ENCODE measurements around the gene CRY1.

CRY1 gene

GRCh38 chr12:106975098-106975497 lies 118.3 kb downstream of the CRY1 start:
- H3K27ac ChIP-seq (ENCODE audit: low read length) = no peak overlapping the region

GRCh38 chr12:106974511-106974910 lies 118.8 kb downstream of the CRY1 start:
- no peak overlapping the region for H3K4me3 ChIP-seq (ENCODE audit: low read length)
- H3K4me1 ChIP-seq (ENCODE audit: control insufficient read depth, low read depth, low read length) = no peaks in the 10 kb centered on the region

More at GRCh38 chr12:106975098-106975497, 118.3 kb downstream of the CRY1 start:
- H3K4me3 ChIP-seq (ENCODE audit: low read length) = no peak overlapping the region
- H3K36me3 ChIP-seq (ENCODE audit: control insufficient read depth, low read depth, low read length) = peaks cover 6% of the 10 kb centered on the region
- H3K9ac ChIP-seq (ENCODE audit: low read length) = no peak overlapping the region
- no peaks in the 10 kb centered on the region for H3K4me1 ChIP-seq (ENCODE audit: control insufficient read depth, low read depth, low read length)
- H3K27me3 ChIP-seq (ENCODE audit: control insufficient read depth, insufficient read depth, low read length) = no peaks in the 10 kb centered on the region
- no peaks in the 10 kb centered on the region for H3K9me3 ChIP-seq (ENCODE audit: control insufficient read depth, low read depth, low read length)

GRCh38 chr12:106973545-106973944 lies 119.8 kb downstream of the CRY1 start:
- no peak overlapping the region for H3K27ac ChIP-seq (ENCODE audit: low read length)
- no peak overlapping the region for H3K9ac ChIP-seq (ENCODE audit: low read length)
- H3K4me1 ChIP-seq (ENCODE audit: control insufficient read depth, low read depth, low read length) = no peaks in the 10 kb centered on the region
- H3K9me3 ChIP-seq (ENCODE audit: control insufficient read depth, low read depth, low read length) = no peaks in the 10 kb centered on the region
- H3K27me3 ChIP-seq (ENCODE audit: control insufficient read depth, insufficient read depth, low read length) = no peaks in the 10 kb centered on the region
- peaks cover 6% of the 10 kb centered on the region for H3K36me3 ChIP-seq (ENCODE audit: control insufficient read depth, low read depth, low read length)
- no peak overlapping the region for H3K4me3 ChIP-seq (ENCODE audit: low read length)

More at GRCh38 chr12:106974511-106974910, 118.8 kb downstream of the CRY1 start:
- Histone ChIP-seq H3K36me3 (ENCODE audit: control insufficient read depth, low read depth, low read length) (peaks cover 6% of the 10 kb centered on the region), H3K9me3 (ENCODE audit: control insufficient read depth, low read depth, low read length) (no peaks in the 10 kb centered on the region), H3K27ac (ENCODE audit: low read length) (no peak overlapping the region), H3K27me3 (ENCODE audit: control insufficient read depth, insufficient read depth, low read length) (no peaks in the 10 kb centered on the region), H3K9ac (ENCODE audit: low read length) (no peak overlapping the region)

- Histone ChIP-seq H3K4me3 (ENCODE audit: low read length) (no peak overlapping the region), H3K27ac (ENCODE audit: low read length) (no peak overlapping the region), H3K9ac (ENCODE audit: low read length) (no peak overlapping the region), H3K4me1 (ENCODE audit: control insufficient read depth, low read depth, low read length) (no peaks in the 10 kb centered on the region), H3K27me3 (ENCODE audit: control insufficient read depth, insufficient read depth, low read length) (no peaks in the 10 kb centered on the region), H3K36me3 (ENCODE audit: control insufficient read depth, low read depth, low read length) (peaks cover 6% of the 10 kb centered on the region), H3K9me3 (ENCODE audit: control insufficient read depth, low read depth, low read length) (no peaks in the 10 kb centered on the region)
These were observed 122.3 kb downstream of the CRY1 start for GRCh38 chr12:106971065-106971464.

- Histone ChIP-seq H3K36me3 (ENCODE audit: control insufficient read depth, low read depth, low read length) (no peaks in the 10 kb centered on the region), H3K9ac (ENCODE audit: low read length) (no peak overlapping the region), H3K27me3 (ENCODE audit: control insufficient read depth, insufficient read depth, low read length) (no peaks in the 10 kb centered on the region), H3K4me3 (ENCODE audit: low read length) (no peak overlapping the region), H3K27ac (ENCODE audit: low read length) (no peak overlapping the region), H3K9me3 (ENCODE audit: control insufficient read depth, low read depth, low read length) (no peaks in the 10 kb centered on the region), H3K4me1 (ENCODE audit: control insufficient read depth, low read depth, low read length) (no peaks in the 10 kb centered on the region)
These were observed 128.8 kb downstream of the CRY1 start for GRCh38 chr12:106964526-106964925.

GRCh38 chr12:106962286-106962685 lies 131.1 kb downstream of the CRY1 start:
- no peak overlapping the region for H3K27ac ChIP-seq (ENCODE audit: low read length)
- no peak overlapping the region for H3K4me3 ChIP-seq (ENCODE audit: low read length)
- H3K27me3 ChIP-seq (ENCODE audit: control insufficient read depth, insufficient read depth, low read length) = peaks cover 3% of the 10 kb centered on the region
- no peaks in the 10 kb centered on the region for H3K9me3 ChIP-seq (ENCODE audit: control insufficient read depth, low read depth, low read length)
- no peaks in the 10 kb centered on the region for H3K4me1 ChIP-seq (ENCODE audit: control insufficient read depth, low read depth, low read length)
- no peak overlapping the region for H3K9ac ChIP-seq (ENCODE audit: low read length)
- H3K36me3 ChIP-seq (ENCODE audit: control insufficient read depth, low read depth, low read length) = no peaks in the 10 kb centered on the region

- Histone ChIP-seq H3K4me3 (ENCODE audit: low read length) (no peak overlapping the region), H3K9ac (ENCODE audit: low read length) (no peak overlapping the region), H3K36me3 (ENCODE audit: control insufficient read depth, low read depth, low read length) (no peaks in the 10 kb centered on the region), H3K4me1 (ENCODE audit: control insufficient read depth, low read depth, low read length) (no peaks in the 10 kb centered on the region), H3K27ac (ENCODE audit: low read length) (no peak overlapping the region), H3K27me3 (ENCODE audit: control insufficient read depth, insufficient read depth, low read length) (peaks cover 6% of the 10 kb centered on the region), H3K9me3 (ENCODE audit: control insufficient read depth, low read depth, low read length) (no peaks in the 10 kb centered on the region)
These were observed 132.9 kb downstream of the CRY1 start for GRCh38 chr12:106960443-106960842.

- no peak overlapping the region for H3K9ac ChIP-seq (ENCODE audit: low read length)
These were observed 135.8 kb downstream of the CRY1 start for GRCh38 chr12:106957583-106957982.

GRCh38 chr12:106956048-106956578 lies 137.2 kb downstream of the CRY1 start:
- no peak overlapping the region for H3K27ac ChIP-seq (ENCODE audit: low read length)
- peaks cover 26% of the 10 kb centered on the region for H3K27me3 ChIP-seq (ENCODE audit: control insufficient read depth, insufficient read depth, low read length)
- peak overlapping the region; percentile 83 for H3K4me3 ChIP-seq (ENCODE audit: low read length)
- H3K9me3 ChIP-seq (ENCODE audit: control insufficient read depth, low read depth, low read length) = no peaks in the 10 kb centered on the region
- H3K36me3 ChIP-seq (ENCODE audit: control insufficient read depth, low read depth, low read length) = no peaks in the 10 kb centered on the region
- H3K4me1 ChIP-seq (ENCODE audit: control insufficient read depth, low read depth, low read length) = no peaks in the 10 kb centered on the region
- H3K9ac ChIP-seq (ENCODE audit: low read length) = peak overlapping the region; percentile 41

More at GRCh38 chr12:106957583-106957982, 135.8 kb downstream of the CRY1 start:
- no peaks in the 10 kb centered on the region for H3K4me1 ChIP-seq (ENCODE audit: control insufficient read depth, low read depth, low read length)
- H3K27ac ChIP-seq (ENCODE audit: low read length) = no peak overlapping the region
- H3K4me3 ChIP-seq (ENCODE audit: low read length) = peak overlapping the region; percentile 83
- H3K27me3 ChIP-seq (ENCODE audit: control insufficient read depth, insufficient read depth, low read length) = peaks cover 21% of the 10 kb centered on the region
- H3K36me3 ChIP-seq (ENCODE audit: control insufficient read depth, low read depth, low read length) = no peaks in the 10 kb centered on the region
- H3K9me3 ChIP-seq (ENCODE audit: control insufficient read depth, low read depth, low read length) = no peaks in the 10 kb centered on the region

- H3K27me3 ChIP-seq (ENCODE audit: control insufficient read depth, insufficient read depth, low read length) = peaks cover 26% of the 10 kb centered on the region
- no peaks in the 10 kb centered on the region for H3K9me3 ChIP-seq (ENCODE audit: control insufficient read depth, low read depth, low read length)
- no peaks in the 10 kb centered on the region for H3K36me3 ChIP-seq (ENCODE audit: control insufficient read depth, low read depth, low read length)
- H3K4me3 ChIP-seq (ENCODE audit: low read length) = peak within 1 kb of the TSS; percentile 83
- H3K4me1 ChIP-seq (ENCODE audit: control insufficient read depth, low read depth, low read length) = no peaks in the 10 kb centered on the region
- peak within 1 kb of the TSS; percentile 41 for H3K9ac ChIP-seq (ENCODE audit: low read length)
- H3K27ac ChIP-seq (ENCODE audit: low read length) = no peak within 1 kb of the TSS
These were observed 137.8 kb downstream of the CRY1 start, which contains the start of gene TMEM263 for GRCh38 chr12:106955377-106956047. TMEM263 (plus strand) TSS chr12:106955907; CDS start chr12:106967117, 11,210 bp downstream.

GRCh38 chr12:106954462-106955376 lies 138.6 kb downstream of the CRY1 start:
- Histone ChIP-seq H3K9me3 (ENCODE audit: control insufficient read depth, low read depth, low read length) (no peaks in the 10 kb centered on the region), H3K27ac (ENCODE audit: low read length) (no peak overlapping the region), H3K4me1 (ENCODE audit: control insufficient read depth, low read depth, low read length) (no peaks in the 10 kb centered on the region), H3K36me3 (ENCODE audit: control insufficient read depth, low read depth, low read length) (no peaks in the 10 kb centered on the region), H3K4me3 (ENCODE audit: low read length) (peak overlapping the region; percentile 83), H3K27me3 (ENCODE audit: control insufficient read depth, insufficient read depth, low read length) (peaks cover 26% of the 10 kb centered on the region), H3K9ac (ENCODE audit: low read length) (no peak overlapping the region)

Data from iPS-18a (cell line).